IMR-90 (cell line): Measurements from ENCODE around the gene ANKRD40. TPM values are rescaled to one million over a fixed set of nuclear protein-coding genes. Genes with fewer than 3 reads are reported as not detected.

Source experiments
- ATAC-seq: fragments of 200-7000 bp; cut with Tn5 transposase; 2 replicates; pipeline ENCODE4 v1.9.1; 2020; ENCODE audit warnings: low read depth, mild to moderate bottlenecking, moderate library complexity
- BruUV-seq: library from RNA; stranded (reverse); fragments of 400-500 nt; replicated peaks from 2 replicates; lab custom pipeline; 2021; lab: Mats Ljungman, UMichigan
- CTCF ChIA-PET: fragments of 300-600 bp; formaldehyde crosslinking; extraction: SDS; loops from one replicate; lab custom pipeline; 2021; ENCODE audit warnings: antibody characterized with exemption; lab: Yijun Ruan, JAX
- POLR2A ChIA-PET: fragments of 300-600 bp; sonication (Branson Sonifier 250); formaldehyde crosslinking; loops from one replicate; lab custom pipeline; 2022; ENCODE audit warnings: antibody characterized with exemption; ENCODE audit not compliant: unreplicated experiment; lab: Charles Lee
- DNase-seq: peaks from one replicate; pipeline ENCODE4 v3.0.0; 2013
- H2AFZ ChIP-seq: replicated peaks from 2 replicates; pipeline ENCODE3; 2013; ENCODE audit warnings: low read length, mild to moderate bottlenecking; ENCODE audit not compliant: poor library complexity
- H2AK5ac ChIP-seq: 2 replicates; pipeline ENCODE4 v1.6.1; 2013; ENCODE audit warnings: low read depth, low read length, inconsistent platforms
- H2AK9ac ChIP-seq: replicated peaks from 2 replicates; pipeline ENCODE3; 2013; ENCODE audit warnings: mild to moderate bottlenecking, low read depth, low read length, moderate library complexity; ENCODE audit not compliant: poor library complexity
- H2BK120ac ChIP-seq: 2 replicates; pipeline ENCODE4 v1.6.1; 2013; ENCODE audit warnings: low read depth, low read length, inconsistent platforms
- H2BK15ac ChIP-seq: 3 replicates; pipeline ENCODE4 v1.6.1; 2013; ENCODE audit warnings: low read depth, low read length, inconsistent platforms
- H2BK20ac ChIP-seq: 2 replicates; pipeline ENCODE4 v1.6.1; 2013; ENCODE audit warnings: low read depth, mild to moderate bottlenecking, inconsistent platforms, low read length, moderate library complexity
- H2BK5ac ChIP-seq: 2 replicates; pipeline ENCODE4 v1.6.1; 2013; ENCODE audit warnings: mild to moderate bottlenecking, low read depth, low read length, inconsistent platforms; ENCODE audit not compliant: poor library complexity, severe bottlenecking
- H3K14ac ChIP-seq: replicated peaks from 2 replicates; pipeline ENCODE4 v1.6.1; 2013; ENCODE audit warnings: low read depth, low read length, inconsistent platforms
- H3K18ac ChIP-seq: 2 replicates; pipeline ENCODE4 v1.6.1; 2013; ENCODE audit warnings: low read depth, low read length, control low read depth
- H3K23ac ChIP-seq: 2 replicates; pipeline ENCODE4 v1.6.1; 2013; ENCODE audit warnings: low read depth, low read length, inconsistent platforms
- H3K27ac ChIP-seq: 2 replicates; pipeline ENCODE4 v1.5.1; 2013; ENCODE audit warnings: mild to moderate bottlenecking, control low read depth, low read length; ENCODE audit not compliant: insufficient read depth
- H3K27me3 ChIP-seq: 2 replicates; pipeline ENCODE4 v1.6.1; 2013; ENCODE audit warnings: low read length; ENCODE audit not compliant: control insufficient read depth, insufficient read depth
- H3K36me3 ChIP-seq: 2 replicates; pipeline ENCODE4 v1.6.1; 2013; ENCODE audit warnings: low read length, mixed read lengths; ENCODE audit not compliant: control insufficient read depth, insufficient read depth
- H3K4ac ChIP-seq: 2 replicates; pipeline ENCODE4 v1.6.1; 2013; ENCODE audit warnings: low read depth, low read length, inconsistent platforms
- H3K4me1 ChIP-seq: 2 replicates; pipeline ENCODE4 v1.6.1; 2013; ENCODE audit warnings: low read length, mixed read lengths; ENCODE audit not compliant: control insufficient read depth, insufficient read depth
- H3K4me2 ChIP-seq: 2 replicates; pipeline ENCODE4 v1.6.1; 2013; ENCODE audit warnings: low read depth, mild to moderate bottlenecking, control low read depth, low read length, moderate library complexity
- H3K4me3 ChIP-seq: 2 replicates; pipeline ENCODE4 v1.5.1; 2013; ENCODE audit warnings: low read depth, mild to moderate bottlenecking, control low read depth, low read length, moderate library complexity; ENCODE audit not compliant: insufficient read depth
- H3K56ac ChIP-seq: 2 replicates; pipeline ENCODE4 v1.6.1; 2013; ENCODE audit warnings: low read length, inconsistent platforms; ENCODE audit not compliant: insufficient read depth; ENCODE audit errors: extremely low read depth
- H3K79me1 ChIP-seq, 2 experiments: 2 replicates each; pipeline ENCODE4 v1.6.1; 2013; ENCODE audit warnings: low read length in 2 of 2, inconsistent platforms in 1 of 2, low read depth in 1 of 2
- H3K9ac ChIP-seq: 2 replicates; pipeline ENCODE4 v1.6.1; 2013; ENCODE audit warnings: low read depth, low read length, control low read depth
- H3K9me1 ChIP-seq: 2 replicates; pipeline ENCODE4 v1.6.1; 2013; ENCODE audit warnings: low read length, inconsistent platforms; ENCODE audit not compliant: insufficient read depth
- H3K9me3 ChIP-seq: 2 replicates; pipeline ENCODE4 v1.6.1; 2013; ENCODE audit warnings: low read length; ENCODE audit not compliant: control insufficient read depth, insufficient read depth
- H4K20me1 ChIP-seq: 2 replicates; pipeline ENCODE4 v1.6.1; 2013; ENCODE audit warnings: low read length, inconsistent platforms; ENCODE audit not compliant: insufficient read depth
- H4K5ac ChIP-seq: 2 replicates; pipeline ENCODE4 v1.6.1; 2013; ENCODE audit warnings: mild to moderate bottlenecking, low read depth, low read length, control low read depth
- H4K8ac ChIP-seq, 2 experiments: 2 replicates each; pipeline ENCODE4 v1.6.1; 2013; ENCODE audit warnings: low read depth in 2 of 2, low read length in 2 of 2, control low read depth in 1 of 2, inconsistent platforms in 1 of 2
- H4K91ac ChIP-seq: 2 replicates; pipeline ENCODE4 v1.6.1; 2013; ENCODE audit warnings: low read depth, low read length, inconsistent platforms; ENCODE audit not compliant: insufficient read depth
- BHLHE40 ChIP-seq: fragments of 150-350 bp; IDR thresholded peaks from 2 replicates; pipeline ENCODE4 v1.6.1; 2016; ENCODE audit warnings: mild to moderate bottlenecking, low read depth, low read length
- CHD1 ChIP-seq: IDR thresholded peaks from 2 replicates; pipeline ENCODE4 v1.6.1; 2012; ENCODE audit warnings: low read depth, low read length, improper control_type of control experiment
- CTCF ChIP-seq: conservative IDR thresholded peaks from 2 replicates; pipeline ENCODE4 v1.5.1; 2012; ENCODE audit warnings: mild to moderate bottlenecking, low read depth, low read length, improper control_type of control experiment
- ELK1 ChIP-seq: fragments of 150-350 bp; IDR thresholded peaks from 2 replicates; pipeline ENCODE4 v1.6.1; 2016; ENCODE audit warnings: low read depth, mild to moderate bottlenecking, low read length, moderate library complexity, borderline replicate concordance
- MAFK ChIP-seq: IDR thresholded peaks from 2 replicates; pipeline ENCODE4 v1.6.1; 2012; ENCODE audit warnings: low read depth, low read length, improper control_type of control experiment
- MAZ ChIP-seq: IDR thresholded peaks from 2 replicates; pipeline ENCODE4 v1.6.1; 2012; ENCODE audit warnings: low read depth, mild to moderate bottlenecking, low read length, improper control_type of control experiment, moderate library complexity, borderline replicate concordance
- MXI1 ChIP-seq: IDR thresholded peaks from 2 replicates; pipeline ENCODE4 v1.6.1; 2012; ENCODE audit warnings: low read depth, mild to moderate bottlenecking, low read length, moderate library complexity, borderline replicate concordance
- NFE2L2 ChIP-seq: fragments of 150-350 bp; IDR thresholded peaks from 2 replicates; pipeline ENCODE4 v1.6.1; 2016; ENCODE audit warnings: low read depth, mild to moderate bottlenecking, low read length
- RCOR1 ChIP-seq: IDR thresholded peaks from 2 replicates; pipeline ENCODE4 v1.6.1; 2012; ENCODE audit warnings: mild to moderate bottlenecking, low read length, improper control_type of control experiment; ENCODE audit not compliant: insufficient replicate concordance
- RFX5 ChIP-seq: IDR thresholded peaks from 2 replicates; pipeline ENCODE4 v1.8.0; 2012; ENCODE audit warnings: low read depth, mild to moderate bottlenecking, low read length, moderate library complexity
- SMC3 ChIP-seq: fragments of 150-350 bp; IDR thresholded peaks from 2 replicates; pipeline ENCODE4 v1.6.1; 2016; ENCODE audit warnings: low read depth, mild to moderate bottlenecking, antibody characterized with exemption, low read length, moderate library complexity
- WGBS, 2 experiments: methylation state at CpG; one replicate each; pipeline versions ENCODE4 v1.1.5 to v1.1.7; 2013; ENCODE audit warnings: missing lambda C conversion rate in 2 of 2; ENCODE audit not compliant: insufficient read length in 1 of 2; ENCODE audit errors: extremely low coverage in 2 of 2; 5-methylcytosine and 5-hydroxymethylcytosine counted together
- dilution Hi-C: fragments of 300-500 bp; cut with HindIII; formaldehyde crosslinking; loops from one replicate; pipeline ENCODE4 v1.14.3; 2018; ENCODE audit warnings: low sequenced_read_pairs; ENCODE audit not compliant: unreplicated experiment
- in situ Hi-C: fragments of 300-500 bp; cut with MboI; formaldehyde crosslinking; loops from 3 replicates; pipeline ENCODE4 v1.14.3; 2019; ENCODE audit warnings: low sequenced_read_pairs, inconsistent platforms, mixed read lengths
- intact Hi-C: fragments of 100-400 bp; cut with micrococcal nuclease; formaldehyde crosslinking; loops from 2 replicates; pipeline ENCODE4 v1.10.0; 2022
- polyA plus RNA-seq, 3 experiments: library from polyadenylated mRNA; depleted of rRNA; stranded (reverse); fragments of >200 nt; gene quantifications; 2 replicates each; pipeline ENCODE4 v1.2.3, GENCODE V29; 2012; ENCODE audit warnings: low replicate concordance in 1 of 3
- total RNA-seq: library from RNA; depleted of rRNA; stranded (reverse); fragments of >200 nt; gene quantifications from 2 replicates; pipeline ENCODE4 v1.2.3, GENCODE V29; 2012
- TF ChIP-seq, protein P1 (sequence below): fragments of 150-350 bp; IDR thresholded peaks from 2 replicates; pipeline ENCODE4 v1.6.1; 2017; ENCODE audit warnings: mild to moderate bottlenecking, antibody characterized with exemption, low read length, low read depth

ANKRD40 gene
- total and polyA plus RNA-seq, 2 of the 4 experiments (the other 2 are of a cell fraction): 23.4 to 35.8 TPM

- Histone ChIP-seq H2BK15ac (no peak overlapping the region), H3K18ac (no peak overlapping the region), H3K79me1 (no peaks in the 10 kb centered on the region), H3K23ac (no peak overlapping the region), H2BK20ac (no peak overlapping the region), H3K9me3 (no peaks in the 10 kb centered on the region), H4K8ac (no peak overlapping the region), H3K9ac (no peak overlapping the region), H3K56ac (no peak overlapping the region), H3K4ac (no peak overlapping the region), H3K14ac (no peak overlapping the region), H3K27ac (no peak overlapping the region), H2BK120ac (no peak overlapping the region; the same call in 1 of the 2 replicates), H3K27me3 (no peaks in the 10 kb centered on the region), H3K4me1 (peaks cover 7% of the 10 kb centered on the region), H2AFZ (no peak overlapping the region), H3K9me1 (peaks cover 15% of the 10 kb centered on the region), H2AK9ac (no peak overlapping the region), H2AK5ac (no peak overlapping the region), H2BK5ac (no peak overlapping the region), H4K5ac (no peak overlapping the region), H3K4me2 (no peak overlapping the region), H3K36me3 (peaks cover 2% of the 10 kb centered on the region; the same call in 1 of the 2 replicates), H4K91ac (no peak overlapping the region), H3K4me3 (no peak overlapping the region), H4K20me1 (no peaks in the 10 kb centered on the region)
- ChIA-PET POLR2A (no interaction called here), CTCF (no interaction called here)
- in situ Hi-C loops (loop anchor here (5.0 kb wide), 1 partner anchor 39 kb away; no protein-coding TSS in a partner anchor), dilution Hi-C loops (no loop called here), intact Hi-C loops (no loop called here)
- 100% methylated on average over 4 of the region's 24 CpGs; no CpG with 5 or more reads in 1 of the 2 experiments for WGBS, 2 experiments
- TF ChIP-seq MAFK (no peak), SMC3 (no peak), ELK1 (no peak), BHLHE40 (no peak), CHD1 (no peak), MAZ (no peak), CTCF (no peak), RCOR1 (no peak), MXI1 (no peak), NFE2L2 (no peak), RFX5 (no peak)
- TF ChIP-seq, protein P1, sequence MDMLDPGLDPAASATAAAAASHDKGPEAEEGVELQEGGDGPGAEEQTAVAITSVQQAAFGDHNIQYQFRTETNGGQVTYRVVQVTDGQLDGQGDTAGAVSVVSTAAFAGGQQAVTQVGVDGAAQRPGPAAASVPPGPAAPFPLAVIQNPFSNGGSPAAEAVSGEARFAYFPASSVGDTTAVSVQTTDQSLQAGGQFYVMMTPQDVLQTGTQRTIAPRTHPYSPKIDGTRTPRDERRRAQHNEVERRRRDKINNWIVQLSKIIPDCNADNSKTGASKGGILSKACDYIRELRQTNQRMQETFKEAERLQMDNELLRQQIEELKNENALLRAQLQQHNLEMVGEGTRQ: no peak
- ATAC-seq: no peak
- no peak for DNase-seq
- no TSS peak for BruUV-seq
Observed at GRCh38 chr17:50676065-50676975, 31.4 kb downstream of the ANKRD40 start.
